Erythroblast (primary cell): ENCODE data around the gene AKAP13.

ENCODE experiments used
- GATA1 ChIP-seq: IDR thresholded peaks from 2 replicates; pipeline ENCODE4 v1.6.1; 2011; ENCODE audit warnings: low read depth, mild to moderate bottlenecking, control low read depth, low read length, moderate library complexity
- POLR2A ChIP-seq: IDR thresholded peaks from 2 replicates; pipeline ENCODE4 v1.6.1; 2011; ENCODE audit warnings: mild to moderate bottlenecking, low read length

DNA sequence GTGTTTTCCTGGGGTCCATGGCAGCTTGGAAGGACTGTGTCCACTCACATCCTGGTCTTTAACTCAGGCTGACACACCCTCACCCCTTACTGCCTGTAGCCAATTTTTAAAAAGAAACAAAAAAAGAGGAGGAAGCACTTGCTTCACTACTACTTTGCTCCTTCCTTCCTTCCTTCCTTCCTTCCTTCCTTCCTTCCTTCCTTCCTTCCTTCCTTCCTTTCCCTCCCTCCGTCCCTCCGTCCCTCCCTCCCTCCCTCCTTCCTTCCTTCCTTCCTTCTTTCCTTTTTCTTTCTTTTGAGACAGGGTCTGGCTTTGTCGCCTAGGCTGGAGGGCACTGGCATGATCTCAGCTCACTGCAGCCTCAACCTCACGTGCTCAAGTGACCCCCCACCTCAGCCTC, 25.5 kb upstream of the AKAP13 start:
- TF ChIP-seq POLR2A (no peak), GATA1 (no peak)
